Neural crest cell (in vitro differentiated cells): ENCODE data around the gene GPR52. TPM values are rescaled to one million over a fixed set of nuclear protein-coding genes. Genes with fewer than 3 reads are reported as not detected.
A peak's percentile ranks its signal among the peaks of the same experiment; 100 is the strongest.

Experiments
- DNase-seq: peaks from one replicate; pipeline ENCODE4 v3.0.0; 2021; ENCODE audit warnings: low read depth, mixed read lengths, low spot score
- H3K27ac Mint-ChIP-seq: one replicate; pipeline ENCODE4 v1.8.0; 2021; ENCODE audit warnings: mild to moderate bottlenecking, mixed read lengths; ENCODE audit not compliant: unreplicated experiment
- H3K27me3 Mint-ChIP-seq: 2 replicates; pipeline ENCODE4 v1.8.0; 2021; ENCODE audit warnings: low read depth, mild to moderate bottlenecking, mixed read lengths
- H3K36me3 Mint-ChIP-seq: 2 replicates; pipeline ENCODE4 v1.8.0; 2021; ENCODE audit warnings: low read depth, mild to moderate bottlenecking, mixed read lengths
- H3K4me1 Mint-ChIP-seq: 2 replicates; pipeline ENCODE4 v1.8.0; 2021; ENCODE audit warnings: mixed read lengths
- H3K4me3 Mint-ChIP-seq: one replicate; pipeline ENCODE4 v1.8.0; 2021; ENCODE audit warnings: mild to moderate bottlenecking, mixed read lengths
- H3K9me3 Mint-ChIP-seq: 2 replicates; pipeline ENCODE4 v1.8.0; 2021; ENCODE audit warnings: mixed read lengths
- total RNA-seq: library from RNA; stranded (reverse); gene quantifications from 2 replicates; pipeline ENCODE4 v1.2.1, GENCODE V29; 2021
- TF ChIP-seq, protein P1 (sequence below): fragments of 200-600 bp; sonication (generic); conservative IDR thresholded peaks from 2 replicates; pipeline ENCODE4 v1.5.0; 2021; ENCODE audit warnings: antibody characterized with exemption, mild to moderate bottlenecking

Gene GPR52
- total RNA-seq, 1 donor from 2014 or later = 0.75 TPM

DNA sequence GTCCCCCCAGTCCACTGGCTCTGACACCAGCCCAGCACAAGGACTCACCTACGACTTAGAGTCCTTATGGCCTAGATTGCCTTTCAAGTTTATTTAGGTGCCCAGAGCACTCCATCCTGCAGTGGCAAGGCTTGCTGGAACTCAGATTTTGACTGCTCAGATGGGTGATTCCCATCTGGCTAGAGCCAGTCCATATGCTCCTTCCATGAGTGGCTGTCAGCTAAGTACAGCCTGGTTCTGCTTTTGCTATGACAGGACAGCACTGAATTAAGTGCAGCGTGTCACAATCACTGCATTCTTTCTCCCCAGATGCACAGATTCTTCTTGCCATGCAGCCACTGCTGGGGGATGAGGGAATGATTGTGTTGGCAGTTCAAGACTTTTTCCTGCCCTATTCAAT is 43.8 kb downstream of the GPR52 start:
- TF ChIP-seq, protein P1, sequence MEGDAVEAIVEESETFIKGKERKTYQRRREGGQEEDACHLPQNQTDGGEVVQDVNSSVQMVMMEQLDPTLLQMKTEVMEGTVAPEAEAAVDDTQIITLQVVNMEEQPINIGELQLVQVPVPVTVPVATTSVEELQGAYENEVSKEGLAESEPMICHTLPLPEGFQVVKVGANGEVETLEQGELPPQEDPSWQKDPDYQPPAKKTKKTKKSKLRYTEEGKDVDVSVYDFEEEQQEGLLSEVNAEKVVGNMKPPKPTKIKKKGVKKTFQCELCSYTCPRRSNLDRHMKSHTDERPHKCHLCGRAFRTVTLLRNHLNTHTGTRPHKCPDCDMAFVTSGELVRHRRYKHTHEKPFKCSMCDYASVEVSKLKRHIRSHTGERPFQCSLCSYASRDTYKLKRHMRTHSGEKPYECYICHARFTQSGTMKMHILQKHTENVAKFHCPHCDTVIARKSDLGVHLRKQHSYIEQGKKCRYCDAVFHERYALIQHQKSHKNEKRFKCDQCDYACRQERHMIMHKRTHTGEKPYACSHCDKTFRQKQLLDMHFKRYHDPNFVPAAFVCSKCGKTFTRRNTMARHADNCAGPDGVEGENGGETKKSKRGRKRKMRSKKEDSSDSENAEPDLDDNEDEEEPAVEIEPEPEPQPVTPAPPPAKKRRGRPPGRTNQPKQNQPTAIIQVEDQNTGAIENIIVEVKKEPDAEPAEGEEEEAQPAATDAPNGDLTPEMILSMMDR = no peak
- H3K36me3 Mint-ChIP-seq = peaks cover 10% of the 10 kb centered on the region
- no peak overlapping the region for H3K27ac Mint-ChIP-seq
- peaks cover 6% of the 10 kb centered on the region for H3K4me1 Mint-ChIP-seq
- H3K4me3 Mint-ChIP-seq = no peak overlapping the region
- DNase-seq = no peak
- no peaks in the 10 kb centered on the region for H3K9me3 Mint-ChIP-seq
- H3K27me3 Mint-ChIP-seq = no peaks in the 10 kb centered on the region

DNA sequence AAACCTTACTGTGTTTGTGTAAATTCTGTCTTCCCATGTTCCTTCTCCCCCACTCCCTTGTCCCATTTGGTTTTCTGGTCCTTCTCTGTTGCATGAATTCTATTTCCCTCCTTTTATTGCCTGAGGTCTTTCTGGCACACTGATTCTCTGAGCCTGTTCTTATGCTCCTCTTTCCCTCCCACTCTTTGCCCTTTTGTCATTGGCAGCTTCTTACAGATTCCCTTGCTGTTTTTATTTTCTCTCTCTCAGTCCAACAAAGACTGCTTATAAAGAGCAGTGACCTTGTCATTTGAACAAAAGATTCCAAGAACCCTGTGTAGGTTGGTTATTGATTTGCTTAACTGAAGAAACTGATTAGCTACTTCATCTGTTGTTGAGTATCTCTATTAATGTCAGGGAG is 49.7 kb downstream of the GPR52 start:
- H3K9me3 Mint-ChIP-seq = no peaks in the 10 kb centered on the region
- peaks cover 16% of the 10 kb centered on the region for H3K4me1 Mint-ChIP-seq
- DNase-seq = no peak
- H3K27ac Mint-ChIP-seq = peak overlapping the region; percentile 28
- peak overlapping the region; percentile 9 for H3K4me3 Mint-ChIP-seq
- H3K27me3 Mint-ChIP-seq = no peaks in the 10 kb centered on the region
- TF ChIP-seq, protein P1 = no peak
- no peaks in the 10 kb centered on the region for H3K36me3 Mint-ChIP-seq
